Measurements from ENCODE around the gene ZSWIM3. TPM values are rescaled to one million over a fixed set of nuclear protein-coding genes. Genes with fewer than 3 reads are reported as not detected.
A peak's percentile ranks its signal among the peaks of the same experiment; 100 is the strongest.

Gene ZSWIM3
- total RNA-seq, 1 experiment from 2014 or later, result 1.4 TPM

- H3K4me3 Mint-ChIP-seq (ENCODE audit: unreplicated experiment), result peak overlapping the region; percentile 92
- H3K27ac Mint-ChIP-seq (ENCODE audit: low read depth, unreplicated experiment), result peak overlapping the region; percentile 92
- intact Hi-C loops (cut with micrococcal nuclease), result loop anchor here (2.0 kb wide), 1 partner anchor 77 kb away; the partner anchor contains the start of gene PCIF1
- BruUV-seq (replicated peaks), result no TSS peak
- DNase-seq (ENCODE audit: unreplicated experiment), result no peak
- H3K9me3 Mint-ChIP-seq (ENCODE audit: unreplicated experiment), result no peaks in the 10 kb centered on the region
- H3K4me1 Mint-ChIP-seq (ENCODE audit: insufficient read depth, unreplicated experiment), result peaks cover 16% of the 10 kb centered on the region
- H3K36me3 Mint-ChIP-seq (ENCODE audit: insufficient read depth, unreplicated experiment), result peaks cover 16% of the 10 kb centered on the region
- CTCF ChIA-PET, result interaction anchor here (0.7 to 1.0 kb wide), 2 partner anchors 24 to 112 kb away, joined by 3 to 4 read pairs; no protein-coding TSS in a partner anchor
- H3K27me3 Mint-ChIP-seq (ENCODE audit: insufficient read depth, unreplicated experiment), result no peaks in the 10 kb centered on the region
- POLR2A ChIA-PET, result interaction anchor here (0.6 to 4.1 kb wide), 8 partner anchors 10 to 1813 kb away, joined by 3 to 40 read pairs (median 10); partner anchors contain the start of genes CTSA, NEURL2, PCIF1 and SNX21
- TF ChIP-seq CTCF (IDR thresholded peaks at IDR 0.05; ENCODE audit: unreplicated experiment), result no peak
These were observed 435 bp downstream of the ZSWIM3 start for GRCh38 chr20:45857882-45858216.

GRCh38 chr20:45859916-45860315 is 2.5 kb downstream of the ZSWIM3 start:
- no peak overlapping the region for H3K4me3 Mint-ChIP-seq (ENCODE audit: unreplicated experiment)
- H3K27me3 Mint-ChIP-seq (ENCODE audit: insufficient read depth, unreplicated experiment), result no peaks in the 10 kb centered on the region
- no peak overlapping the region for H3K27ac Mint-ChIP-seq (ENCODE audit: low read depth, unreplicated experiment)
- TF ChIP-seq CTCF (IDR thresholded peaks at IDR 0.05; ENCODE audit: unreplicated experiment), result no peak
- intact Hi-C loops (cut with micrococcal nuclease), result no loop called here
- POLR2A ChIA-PET, result interaction anchor here (0.9 kb wide), 1 partner anchor 21 kb away, joined by 3 read pairs; the partner anchor contains the start of gene ZSWIM1
- H3K4me1 Mint-ChIP-seq (ENCODE audit: insufficient read depth, unreplicated experiment), result peaks cover 16% of the 10 kb centered on the region
- BruUV-seq (replicated peaks), result no TSS peak
- H3K9me3 Mint-ChIP-seq (ENCODE audit: unreplicated experiment), result no peaks in the 10 kb centered on the region
- peaks cover 9% of the 10 kb centered on the region for H3K36me3 Mint-ChIP-seq (ENCODE audit: insufficient read depth, unreplicated experiment)
- DNase-seq (ENCODE audit: unreplicated experiment), result no peak
- CTCF ChIA-PET, result no interaction called here

- intact Hi-C loops (cut with micrococcal nuclease), result no loop called here
- H3K4me1 Mint-ChIP-seq (ENCODE audit: insufficient read depth, unreplicated experiment), result peaks cover 16% of the 10 kb centered on the region
- no peaks in the 10 kb centered on the region for H3K27me3 Mint-ChIP-seq (ENCODE audit: insufficient read depth, unreplicated experiment)
- no peak overlapping the region for H3K4me3 Mint-ChIP-seq (ENCODE audit: unreplicated experiment)
- H3K27ac Mint-ChIP-seq (ENCODE audit: low read depth, unreplicated experiment), result no peak overlapping the region
- no TSS peak for BruUV-seq (replicated peaks)
- no peak for TF ChIP-seq CTCF (IDR thresholded peaks at IDR 0.05; ENCODE audit: unreplicated experiment)
- peaks cover 6% of the 10 kb centered on the region for H3K36me3 Mint-ChIP-seq (ENCODE audit: insufficient read depth, unreplicated experiment)
- ChIA-PET CTCF (interaction anchor here (0.9 to 1.5 kb wide), 2 partner anchors 13 to 62 kb away, joined by 4 to 6 read pairs; no protein-coding TSS in a partner anchor), POLR2A (interaction anchor here (0.9 to 1.4 kb wide), 2 partner anchors 20 to 52 kb away, joined by 3 to 9 read pairs; partner anchors contain the start of gene ZSWIM1)
- H3K9me3 Mint-ChIP-seq (ENCODE audit: unreplicated experiment), result no peaks in the 10 kb centered on the region
- DNase-seq (ENCODE audit: unreplicated experiment), result no peak
These were observed 3.3 kb downstream of the ZSWIM3 start for GRCh38 chr20:45860560-45861220.

GRCh38 chr20:45861221-45862075 is 4.0 kb downstream of the ZSWIM3 start:
- H3K36me3 Mint-ChIP-seq (ENCODE audit: insufficient read depth, unreplicated experiment), result peaks cover 6% of the 10 kb centered on the region
- no peak for TF ChIP-seq CTCF (IDR thresholded peaks at IDR 0.05; ENCODE audit: unreplicated experiment)
- no peak overlapping the region for H3K4me3 Mint-ChIP-seq (ENCODE audit: unreplicated experiment)
- POLR2A ChIA-PET, result interaction anchor here (0.9 to 1.4 kb wide), 3 partner anchors 19 to 52 kb away, joined by 3 to 9 read pairs (median 6); partner anchors contain the start of gene ZSWIM1
- H3K9me3 Mint-ChIP-seq (ENCODE audit: unreplicated experiment), result no peaks in the 10 kb centered on the region
- CTCF ChIA-PET, result interaction anchor here (0.7 to 1.5 kb wide), 3 partner anchors 12 to 1094 kb away, joined by 4 to 6 read pairs (median 4); no protein-coding TSS in a partner anchor
- intact Hi-C loops (cut with micrococcal nuclease), result no loop called here
- no TSS peak for BruUV-seq (replicated peaks)
- no peaks in the 10 kb centered on the region for H3K27me3 Mint-ChIP-seq (ENCODE audit: insufficient read depth, unreplicated experiment)
- H3K27ac Mint-ChIP-seq (ENCODE audit: low read depth, unreplicated experiment), result no peak overlapping the region
- DNase-seq (ENCODE audit: unreplicated experiment), result peak; percentile 56
- peaks cover 16% of the 10 kb centered on the region for H3K4me1 Mint-ChIP-seq (ENCODE audit: insufficient read depth, unreplicated experiment)
